Activated CD8-positive, alpha-beta T cell treated with anti-CD3 and anti-CD28 coated beads for 36 hours (primary cell): ENCODE data around the gene SH3BGR. TPM values are rescaled to one million over a fixed set of nuclear protein-coding genes. Genes with fewer than 3 reads are reported as not detected.

Source experiments
- ATAC-seq: fragments of 200-7000 bp; cut with Tn5 transposase; one replicate; pipeline ENCODE4 v1.10.0; 2021; ENCODE audit warnings: mild to moderate bottlenecking, moderate library complexity
- CTCF ChIA-PET: fragments of 350-600 bp; sonication (Branson Sonifier 250); formaldehyde crosslinking; loops from one replicate; lab custom pipeline; 2021; ENCODE audit warnings: antibody characterized with exemption; lab: Charles Lee
- POLR2A ChIA-PET: fragments of 350-600 bp; sonication (Branson Sonifier 250); formaldehyde crosslinking; loops from one replicate; lab custom pipeline; 2021; ENCODE audit warnings: antibody characterized with exemption; lab: Charles Lee
- DNase-seq: peaks from one replicate; pipeline ENCODE4 v3.0.0-alpha.2; 2020
- H3K27ac Mint-ChIP-seq: one replicate; pipeline ENCODE4 v1.8.0; 2021; ENCODE audit warnings: mild to moderate bottlenecking, mixed read lengths
- H3K27me3 Mint-ChIP-seq: one replicate; pipeline ENCODE4 v1.8.0; 2021; ENCODE audit warnings: mixed read lengths
- H3K36me3 Mint-ChIP-seq: one replicate; pipeline ENCODE4 v1.8.0; 2021; ENCODE audit warnings: low read depth, mixed read lengths
- H3K4me1 Mint-ChIP-seq: one replicate; pipeline ENCODE4 v1.8.0; 2021; ENCODE audit warnings: low read depth, mixed read lengths
- H3K4me3 Mint-ChIP-seq: one replicate; pipeline ENCODE4 v1.8.0; 2021; ENCODE audit warnings: mild to moderate bottlenecking, moderate library complexity, mixed read lengths
- H3K9me3 Mint-ChIP-seq: one replicate; pipeline ENCODE4 v1.8.0; 2021; ENCODE audit warnings: mixed read lengths
- intact Hi-C: fragments of 100-400 bp; cut with micrococcal nuclease; formaldehyde crosslinking; loops from one replicate; pipeline ENCODE4 v1.10.0; 2022
- total RNA-seq, 2 experiments: library from RNA; stranded (reverse); gene quantifications; one replicate each; pipeline ENCODE4 v1.2.3, GENCODE V29; 2021
- TF ChIP-seq, protein P1 (sequence below): fragments of 200-600 bp; IDR thresholded peaks from one replicate; pipeline ENCODE4 v1.8.0; 2022; ENCODE audit warnings: antibody characterized with exemption, mild to moderate bottlenecking

The SH3BGR gene
- total RNA-seq, 2 experiments from 2014 or later = 4.5 to 4.8 TPM

DNA sequence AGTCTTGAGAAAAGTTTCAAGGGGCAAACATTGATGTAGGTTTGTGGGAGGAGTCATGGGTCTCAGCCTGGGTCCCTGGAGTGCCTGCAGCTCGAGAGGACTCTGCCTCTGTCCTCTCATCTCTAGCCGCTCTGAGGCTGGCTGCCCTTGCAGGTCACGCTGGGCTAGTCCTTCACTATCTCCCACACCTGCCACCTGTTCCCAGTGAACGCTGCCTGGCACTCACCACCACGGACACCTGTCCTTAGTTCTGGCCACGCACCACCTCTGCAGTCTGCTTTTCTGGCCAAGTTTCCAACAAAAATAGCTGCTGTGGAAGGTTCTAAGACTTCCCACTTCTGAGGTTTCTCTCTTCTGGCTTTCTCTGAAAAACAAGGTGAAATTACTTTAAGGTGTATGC is 52.5 kb downstream of the SH3BGR start:
- Mint-ChIP-seq H3K4me1 (no peaks in the 10 kb centered on the region), H3K9me3 (no peaks in the 10 kb centered on the region), H3K4me3 (no peak overlapping the region)

DNA sequence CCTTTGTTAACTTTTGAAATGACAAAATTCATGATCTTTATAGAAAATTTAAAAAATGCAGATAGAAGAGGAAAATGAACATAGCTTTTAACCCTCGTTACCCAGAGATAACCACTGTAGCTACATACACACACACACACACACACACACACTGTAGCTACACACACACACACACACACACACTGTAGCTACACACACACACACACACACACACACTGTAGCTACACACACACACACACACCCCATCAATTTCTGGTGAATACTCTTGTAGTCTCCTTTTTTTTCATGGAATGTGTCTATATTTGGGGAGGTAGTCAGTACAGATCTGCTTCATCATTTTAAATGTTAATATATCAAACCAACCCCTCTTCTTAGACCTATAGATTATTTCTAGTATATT is 58.5 kb downstream of the SH3BGR start:
- ATAC-seq (no peak), DNase-seq (no peak)
- Mint-ChIP-seq H3K4me3 (no peak overlapping the region), H3K4me1 (no peaks in the 10 kb centered on the region), H3K9me3 (no peaks in the 10 kb centered on the region), H3K27me3 (no peaks in the 10 kb centered on the region), H3K27ac (no peak overlapping the region), H3K36me3 (no peaks in the 10 kb centered on the region)
- TF ChIP-seq, protein P1, sequence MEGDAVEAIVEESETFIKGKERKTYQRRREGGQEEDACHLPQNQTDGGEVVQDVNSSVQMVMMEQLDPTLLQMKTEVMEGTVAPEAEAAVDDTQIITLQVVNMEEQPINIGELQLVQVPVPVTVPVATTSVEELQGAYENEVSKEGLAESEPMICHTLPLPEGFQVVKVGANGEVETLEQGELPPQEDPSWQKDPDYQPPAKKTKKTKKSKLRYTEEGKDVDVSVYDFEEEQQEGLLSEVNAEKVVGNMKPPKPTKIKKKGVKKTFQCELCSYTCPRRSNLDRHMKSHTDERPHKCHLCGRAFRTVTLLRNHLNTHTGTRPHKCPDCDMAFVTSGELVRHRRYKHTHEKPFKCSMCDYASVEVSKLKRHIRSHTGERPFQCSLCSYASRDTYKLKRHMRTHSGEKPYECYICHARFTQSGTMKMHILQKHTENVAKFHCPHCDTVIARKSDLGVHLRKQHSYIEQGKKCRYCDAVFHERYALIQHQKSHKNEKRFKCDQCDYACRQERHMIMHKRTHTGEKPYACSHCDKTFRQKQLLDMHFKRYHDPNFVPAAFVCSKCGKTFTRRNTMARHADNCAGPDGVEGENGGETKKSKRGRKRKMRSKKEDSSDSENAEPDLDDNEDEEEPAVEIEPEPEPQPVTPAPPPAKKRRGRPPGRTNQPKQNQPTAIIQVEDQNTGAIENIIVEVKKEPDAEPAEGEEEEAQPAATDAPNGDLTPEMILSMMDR = no peak
- POLR2A ChIA-PET = interaction anchor here (0.6 kb wide), 1 partner anchor 63 kb away, joined by 3 read pairs; no protein-coding TSS in a partner anchor
- CTCF ChIA-PET = no interaction called here
- intact Hi-C loops = no loop called here

More for the DNA sequence above, 52.5 kb downstream of the SH3BGR start:
- H3K27ac Mint-ChIP-seq = no peak overlapping the region
- ChIA-PET POLR2A (interaction anchor here (1.7 kb wide), 1 partner anchor 15 kb away, joined by 3 read pairs; no protein-coding TSS in a partner anchor), CTCF (no interaction called here)
- H3K36me3 Mint-ChIP-seq = no peaks in the 10 kb centered on the region
- DNase-seq (no peak), ATAC-seq (no peak)
- H3K27me3 Mint-ChIP-seq = no peaks in the 10 kb centered on the region
- intact Hi-C loops = no loop called here
- TF ChIP-seq, protein P1 = no peak

DNA sequence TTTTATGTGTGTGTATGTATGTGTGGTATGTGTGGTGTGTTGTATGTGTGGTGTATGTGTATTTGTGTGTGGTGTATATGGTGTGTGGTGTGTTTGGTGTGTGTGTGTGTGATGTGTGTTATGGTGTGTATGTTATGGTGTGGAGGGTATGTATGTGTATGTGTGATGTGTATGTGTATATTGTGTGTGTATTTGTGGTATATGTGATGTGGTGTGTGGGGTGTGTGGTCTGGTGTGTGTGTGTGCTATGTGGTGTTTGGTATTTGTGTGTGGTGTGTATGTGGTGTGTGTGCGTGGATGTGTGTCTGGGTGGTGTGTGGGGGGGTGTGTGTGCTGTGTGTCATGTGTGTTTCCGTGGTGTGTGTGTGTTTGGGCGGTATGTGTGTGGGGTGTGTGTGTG is 59.3 kb downstream of the SH3BGR start:
- no peaks in the 10 kb centered on the region for H3K36me3 Mint-ChIP-seq
- intact Hi-C loops = no loop called here
- no peaks in the 10 kb centered on the region for H3K27me3 Mint-ChIP-seq
- ATAC-seq (no peak), DNase-seq (no peak)
- ChIA-PET CTCF (no interaction called here), POLR2A (no interaction called here)
- H3K27ac Mint-ChIP-seq = no peak overlapping the region
- H3K4me3 Mint-ChIP-seq = no peak overlapping the region
- TF ChIP-seq, protein P1 = no peak
- no peaks in the 10 kb centered on the region for H3K9me3 Mint-ChIP-seq
- H3K4me1 Mint-ChIP-seq = no peaks in the 10 kb centered on the region

DNA sequence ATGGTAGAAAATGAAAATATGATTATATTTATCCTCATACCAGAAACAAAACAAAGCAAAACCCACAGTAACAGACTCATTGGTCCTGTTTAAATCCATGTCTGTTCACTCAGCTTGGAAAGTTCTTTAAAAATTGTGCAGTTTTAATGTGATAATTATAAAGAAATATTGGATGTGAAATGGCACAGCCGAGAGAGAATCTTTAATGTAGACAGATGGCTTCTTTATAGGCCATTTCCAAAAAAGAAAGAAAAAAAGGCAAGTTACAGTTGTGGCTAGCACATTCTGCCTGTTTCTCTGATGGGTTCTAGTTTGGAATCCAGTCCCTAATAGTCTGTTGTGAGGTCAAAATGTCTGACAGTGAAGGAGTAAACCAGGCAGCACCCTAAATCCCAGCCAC is 62.0 kb downstream of the SH3BGR start:
- no peak for ATAC-seq
- TF ChIP-seq, protein P1 = no peak
- no peaks in the 10 kb centered on the region for H3K27me3 Mint-ChIP-seq
- H3K9me3 Mint-ChIP-seq = no peaks in the 10 kb centered on the region
- H3K36me3 Mint-ChIP-seq = no peaks in the 10 kb centered on the region
- ChIA-PET CTCF (no interaction called here), POLR2A (interaction anchor here (0.5 kb wide), 1 partner anchor 125 kb away, joined by 3 read pairs; no protein-coding TSS in a partner anchor)
- H3K27ac Mint-ChIP-seq = no peak overlapping the region
- DNase-seq = no peak
- intact Hi-C loops = no loop called here
- H3K4me3 Mint-ChIP-seq = no peak overlapping the region
- peaks cover 3% of the 10 kb centered on the region for H3K4me1 Mint-ChIP-seq

DNA sequence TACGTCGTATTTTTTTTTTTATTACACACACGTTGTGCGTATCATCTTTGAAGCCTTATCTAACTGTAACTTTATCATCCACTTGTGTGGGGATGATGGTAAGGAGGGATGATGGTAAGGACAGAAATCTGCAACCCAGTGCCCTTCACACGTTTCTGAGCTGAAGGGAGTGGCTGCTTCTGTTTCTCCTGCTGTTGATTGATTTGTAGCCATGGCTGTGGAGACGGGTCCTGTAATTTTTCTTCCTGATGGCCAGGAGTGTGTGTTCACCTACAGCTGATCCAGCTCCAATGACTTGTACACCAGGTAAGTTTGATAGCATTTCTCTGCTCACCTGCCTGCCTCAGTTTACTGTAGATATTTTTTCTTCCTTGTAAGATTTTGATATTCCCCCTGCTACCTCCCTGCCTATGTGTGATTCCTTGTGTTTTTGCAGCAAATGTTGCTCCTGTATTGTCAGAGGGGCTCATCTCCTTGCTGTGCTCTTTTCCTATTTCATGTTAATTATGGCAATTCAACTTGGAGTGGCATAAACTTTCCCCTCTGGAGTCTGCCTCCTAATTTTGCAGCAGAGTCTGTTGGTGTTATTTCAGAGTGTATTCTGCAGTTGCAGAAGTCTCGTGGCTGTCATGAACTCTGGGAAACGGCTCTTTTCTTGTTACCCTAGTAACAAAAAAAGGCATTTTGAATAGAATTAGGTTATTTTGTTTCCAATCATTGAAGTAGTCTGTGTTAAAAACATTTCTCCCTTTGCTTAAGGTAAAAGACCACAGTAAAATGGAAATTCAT is 64.1 kb downstream of the SH3BGR start:
- ChIA-PET CTCF (no interaction called here), POLR2A (no interaction called here)
- DNase-seq = no peak
- intact Hi-C loops = no loop called here
- TF ChIP-seq, protein P1 = no peak
- H3K27me3 Mint-ChIP-seq = no peaks in the 10 kb centered on the region
- H3K27ac Mint-ChIP-seq = no peak overlapping the region
- no peak overlapping the region for H3K4me3 Mint-ChIP-seq
- no peak for ATAC-seq
- no peaks in the 10 kb centered on the region for H3K36me3 Mint-ChIP-seq
- H3K4me1 Mint-ChIP-seq = peaks cover 3% of the 10 kb centered on the region
- no peaks in the 10 kb centered on the region for H3K9me3 Mint-ChIP-seq
